GM23338 (cell line): ENCODE results near the gene CCNY.

Source experiments
- CREB1 ChIP-seq: fragments of 250-450 bp; sonication (Bioruptor Pico); IDR thresholded peaks from 2 replicates; pipeline ENCODE4 v1.5.0; 2020; ENCODE audit warnings: low read depth, mild to moderate bottlenecking, moderate library complexity
- EZH2 ChIP-seq: fragments of 200-600 bp; sonication (generic); IDR thresholded peaks from one replicate; pipeline ENCODE4 v1.8.0; 2017; ENCODE audit warnings: antibody characterized with exemption, mild to moderate bottlenecking, low read depth; ENCODE audit not compliant: unreplicated experiment
- POLR2AphosphoS5 ChIP-seq: IDR thresholded peaks from 2 replicates; pipeline ENCODE4 v1.6.1; 2016; ENCODE audit warnings: antibody characterized with exemption, low read depth
- STAT1 ChIP-seq: IDR thresholded peaks from one replicate; pipeline ENCODE4 v1.6.1; 2016; ENCODE audit warnings: antibody characterized with exemption; ENCODE audit not compliant: unreplicated experiment
- TF ChIP-seq, protein P1 (sequence below), 2 experiments: fragments of 200-600 bp in 1 of 2; sonication (generic) in 1 of 2; conservative IDR thresholded peaks; 2 replicates each; pipeline versions ENCODE4 v1.5.1 to v1.6.1; 2016 to 2017; ENCODE audit warnings: antibody characterized with exemption in 2 of 2, low read depth in 2 of 2, mild to moderate bottlenecking in 2 of 2, moderate library complexity in 1 of 2
- TF ChIP-seq, protein P2 (sequence below): IDR thresholded peaks from 2 replicates; pipeline ENCODE4 v1.6.1; 2016; ENCODE audit warnings: antibody characterized with exemption
- TF ChIP-seq, protein P3 (sequence below): IDR thresholded peaks from one replicate; pipeline ENCODE4 v1.6.1; 2018; ENCODE audit warnings: antibody characterized with exemption; ENCODE audit not compliant: unreplicated experiment

DNA sequence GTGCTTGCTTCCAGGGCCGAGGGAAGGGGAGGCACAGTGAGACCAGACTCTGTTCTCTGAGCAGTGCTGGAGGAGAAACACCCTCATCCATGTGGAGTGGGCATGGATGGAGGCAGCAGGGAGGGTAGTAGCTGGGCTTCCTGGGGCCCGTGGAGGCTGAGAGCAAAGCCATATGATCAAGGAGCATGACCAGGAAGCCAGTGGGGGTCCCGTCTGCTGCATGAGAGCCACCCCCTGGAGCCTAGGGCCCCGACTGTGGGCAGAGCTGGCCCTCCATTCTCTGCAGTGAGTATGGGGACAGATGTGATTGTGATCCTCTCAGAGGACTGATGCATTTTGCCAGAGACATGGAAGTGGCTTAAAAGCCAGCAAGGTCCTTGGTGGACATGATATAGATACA is 61.6 kb downstream of the CCNY start:
- TF ChIP-seq, protein P1, sequence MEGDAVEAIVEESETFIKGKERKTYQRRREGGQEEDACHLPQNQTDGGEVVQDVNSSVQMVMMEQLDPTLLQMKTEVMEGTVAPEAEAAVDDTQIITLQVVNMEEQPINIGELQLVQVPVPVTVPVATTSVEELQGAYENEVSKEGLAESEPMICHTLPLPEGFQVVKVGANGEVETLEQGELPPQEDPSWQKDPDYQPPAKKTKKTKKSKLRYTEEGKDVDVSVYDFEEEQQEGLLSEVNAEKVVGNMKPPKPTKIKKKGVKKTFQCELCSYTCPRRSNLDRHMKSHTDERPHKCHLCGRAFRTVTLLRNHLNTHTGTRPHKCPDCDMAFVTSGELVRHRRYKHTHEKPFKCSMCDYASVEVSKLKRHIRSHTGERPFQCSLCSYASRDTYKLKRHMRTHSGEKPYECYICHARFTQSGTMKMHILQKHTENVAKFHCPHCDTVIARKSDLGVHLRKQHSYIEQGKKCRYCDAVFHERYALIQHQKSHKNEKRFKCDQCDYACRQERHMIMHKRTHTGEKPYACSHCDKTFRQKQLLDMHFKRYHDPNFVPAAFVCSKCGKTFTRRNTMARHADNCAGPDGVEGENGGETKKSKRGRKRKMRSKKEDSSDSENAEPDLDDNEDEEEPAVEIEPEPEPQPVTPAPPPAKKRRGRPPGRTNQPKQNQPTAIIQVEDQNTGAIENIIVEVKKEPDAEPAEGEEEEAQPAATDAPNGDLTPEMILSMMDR (conservative IDR thresholded peaks at IDR 0.05; ENCODE audit: low read depth in 2 of 2): no peak
- TF ChIP-seq EZH2 (no peak), STAT1 (no peak), POLR2AphosphoS5 (no peak), CREB1 (no peak)
- TF ChIP-seq, protein P2, sequence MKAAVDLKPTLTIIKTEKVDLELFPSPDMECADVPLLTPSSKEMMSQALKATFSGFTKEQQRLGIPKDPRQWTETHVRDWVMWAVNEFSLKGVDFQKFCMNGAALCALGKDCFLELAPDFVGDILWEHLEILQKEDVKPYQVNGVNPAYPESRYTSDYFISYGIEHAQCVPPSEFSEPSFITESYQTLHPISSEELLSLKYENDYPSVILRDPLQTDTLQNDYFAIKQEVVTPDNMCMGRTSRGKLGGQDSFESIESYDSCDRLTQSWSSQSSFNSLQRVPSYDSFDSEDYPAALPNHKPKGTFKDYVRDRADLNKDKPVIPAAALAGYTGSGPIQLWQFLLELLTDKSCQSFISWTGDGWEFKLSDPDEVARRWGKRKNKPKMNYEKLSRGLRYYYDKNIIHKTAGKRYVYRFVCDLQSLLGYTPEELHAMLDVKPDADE: no peak
- TF ChIP-seq, protein P3, sequence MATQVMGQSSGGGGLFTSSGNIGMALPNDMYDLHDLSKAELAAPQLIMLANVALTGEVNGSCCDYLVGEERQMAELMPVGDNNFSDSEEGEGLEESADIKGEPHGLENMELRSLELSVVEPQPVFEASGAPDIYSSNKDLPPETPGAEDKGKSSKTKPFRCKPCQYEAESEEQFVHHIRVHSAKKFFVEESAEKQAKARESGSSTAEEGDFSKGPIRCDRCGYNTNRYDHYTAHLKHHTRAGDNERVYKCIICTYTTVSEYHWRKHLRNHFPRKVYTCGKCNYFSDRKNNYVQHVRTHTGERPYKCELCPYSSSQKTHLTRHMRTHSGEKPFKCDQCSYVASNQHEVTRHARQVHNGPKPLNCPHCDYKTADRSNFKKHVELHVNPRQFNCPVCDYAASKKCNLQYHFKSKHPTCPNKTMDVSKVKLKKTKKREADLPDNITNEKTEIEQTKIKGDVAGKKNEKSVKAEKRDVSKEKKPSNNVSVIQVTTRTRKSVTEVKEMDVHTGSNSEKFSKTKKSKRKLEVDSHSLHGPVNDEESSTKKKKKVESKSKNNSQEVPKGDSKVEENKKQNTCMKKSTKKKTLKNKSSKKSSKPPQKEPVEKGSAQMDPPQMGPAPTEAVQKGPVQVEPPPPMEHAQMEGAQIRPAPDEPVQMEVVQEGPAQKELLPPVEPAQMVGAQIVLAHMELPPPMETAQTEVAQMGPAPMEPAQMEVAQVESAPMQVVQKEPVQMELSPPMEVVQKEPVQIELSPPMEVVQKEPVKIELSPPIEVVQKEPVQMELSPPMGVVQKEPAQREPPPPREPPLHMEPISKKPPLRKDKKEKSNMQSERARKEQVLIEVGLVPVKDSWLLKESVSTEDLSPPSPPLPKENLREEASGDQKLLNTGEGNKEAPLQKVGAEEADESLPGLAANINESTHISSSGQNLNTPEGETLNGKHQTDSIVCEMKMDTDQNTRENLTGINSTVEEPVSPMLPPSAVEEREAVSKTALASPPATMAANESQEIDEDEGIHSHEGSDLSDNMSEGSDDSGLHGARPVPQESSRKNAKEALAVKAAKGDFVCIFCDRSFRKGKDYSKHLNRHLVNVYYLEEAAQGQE: no peak
